GM12892 (cell line): ENCODE results near the gene NHLRC4.

Experiments
- DNase-seq: peaks from one replicate; pipeline ENCODE4 v3.0.0; 2011; ENCODE audit not compliant: insufficient read length
- FAIRE-seq: peaks from 2 replicates; lab custom pipeline; 2011; peaks lifted over from hg19 to GRCh38; lab: Jason Lieb, UNC
- POLR2A ChIP-seq: IDR thresholded peaks from 2 replicates; pipeline ENCODE4 v1.6.1; 2011; ENCODE audit warnings: low read depth, low read length, control low read depth
- POLR2AphosphoS5 ChIP-seq: IDR thresholded peaks from 2 replicates; pipeline ENCODE4 v1.6.1; 2011; ENCODE audit warnings: low read depth, low read length, control low read depth
- TAF1 ChIP-seq: IDR thresholded peaks from 2 replicates; pipeline ENCODE4 v1.6.1; 2011; ENCODE audit warnings: low read depth, mild to moderate bottlenecking, control low read depth, low read length, borderline replicate concordance

NHLRC4 gene

DNA sequence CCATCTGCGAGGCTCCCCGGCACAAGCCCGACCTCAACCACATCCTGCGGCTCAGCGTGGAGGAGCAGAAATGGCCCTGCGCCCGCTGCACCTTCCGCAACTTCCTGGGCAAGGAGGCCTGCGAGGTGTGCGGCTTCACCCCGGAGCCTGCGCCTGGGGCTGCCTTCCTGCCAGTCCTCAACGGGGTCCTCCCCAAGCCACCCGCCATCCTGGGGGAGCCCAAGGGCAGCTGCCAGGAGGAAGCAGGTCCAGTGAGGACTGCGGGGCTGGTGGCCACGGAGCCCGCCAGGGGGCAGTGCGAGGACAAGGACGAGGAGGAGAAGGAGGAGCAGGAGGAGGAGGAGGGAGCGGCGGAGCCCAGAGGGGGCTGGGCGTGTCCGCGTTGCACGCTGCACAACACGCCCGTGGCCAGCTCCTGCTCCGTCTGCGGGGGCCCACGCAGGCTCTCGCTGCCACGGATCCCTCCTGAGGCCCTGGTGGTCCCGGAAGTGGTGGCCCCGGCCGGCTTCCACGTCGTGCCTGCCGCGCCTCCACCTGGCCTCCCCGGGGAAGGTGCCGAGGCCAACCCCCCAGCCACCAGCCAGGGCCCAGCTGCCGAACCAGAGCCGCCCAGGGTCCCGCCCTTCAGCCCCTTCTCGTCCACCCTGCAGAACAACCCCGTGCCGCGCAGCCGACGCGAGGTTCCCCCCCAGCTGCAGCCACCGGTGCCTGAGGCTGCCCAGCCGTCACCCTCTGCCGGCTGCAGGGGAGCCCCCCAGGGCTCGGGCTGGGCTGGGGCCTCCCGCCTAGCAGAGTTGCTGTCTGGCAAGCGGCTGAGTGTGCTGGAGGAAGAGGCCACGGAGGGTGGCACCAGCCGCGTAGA, 19.7 kb upstream of the NHLRC4 start:
- FAIRE-seq: no peak
- no peak for DNase-seq
- TF ChIP-seq POLR2AphosphoS5 (no peak), POLR2A (no peak), TAF1 (no peak)

DNA sequence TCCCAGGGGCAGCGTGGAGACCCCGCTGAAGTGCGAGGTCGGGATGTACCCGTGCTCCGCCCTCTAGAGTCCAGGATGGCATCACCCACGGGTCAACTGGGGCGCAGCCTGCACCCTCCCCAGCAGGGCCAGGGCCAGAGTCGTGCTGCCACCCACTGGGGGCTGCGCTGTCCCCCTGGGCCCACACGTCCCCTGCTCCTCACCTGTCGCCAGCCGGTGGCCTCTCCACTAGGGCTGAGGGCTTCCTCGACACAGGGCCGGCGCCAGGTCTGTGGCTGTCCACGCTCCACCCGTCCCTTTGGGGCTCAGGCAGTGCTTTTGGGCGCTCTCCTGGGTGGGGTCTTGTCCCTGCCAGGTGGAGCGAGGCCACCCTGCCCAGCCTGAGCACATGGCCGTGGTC, 18.2 kb upstream of the NHLRC4 start:
- TF ChIP-seq POLR2A (no peak), TAF1 (no peak), POLR2AphosphoS5 (no peak)
- FAIRE-seq (no peak), DNase-seq (no peak)

- no peak for FAIRE-seq
- TF ChIP-seq POLR2AphosphoS5: no peak
- TF ChIP-seq POLR2A: no peak
- TF ChIP-seq TAF1: no peak
- no peak for DNase-seq
These were observed 17.1 kb upstream of the NHLRC4 start for GRCh38 chr16:549544-550263.

DNA sequence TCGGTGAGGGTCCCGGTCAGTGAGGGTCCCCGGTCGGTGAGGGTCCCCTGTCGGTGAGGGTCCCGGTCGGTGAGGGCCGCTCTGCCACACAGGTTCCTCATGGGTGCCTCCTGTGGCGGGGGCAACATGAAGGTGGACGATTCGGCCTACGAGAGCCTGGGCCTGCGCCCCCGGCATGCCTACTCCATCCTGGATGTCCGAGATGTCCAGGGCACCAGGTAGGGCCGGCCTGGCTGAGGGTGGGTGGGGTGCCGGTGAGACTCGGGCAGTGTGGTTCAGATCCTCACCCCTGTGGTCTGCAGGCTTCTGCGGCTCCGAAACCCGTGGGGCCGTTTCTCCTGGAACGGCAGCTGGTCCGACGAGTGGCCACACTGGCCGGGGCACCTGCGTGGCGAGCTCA, 15.6 kb upstream of the NHLRC4 start:
- FAIRE-seq (no peak), DNase-seq (no peak)
- no peak for TF ChIP-seq POLR2AphosphoS5
- no peak for TF ChIP-seq POLR2A
- no peak for TF ChIP-seq TAF1

DNA sequence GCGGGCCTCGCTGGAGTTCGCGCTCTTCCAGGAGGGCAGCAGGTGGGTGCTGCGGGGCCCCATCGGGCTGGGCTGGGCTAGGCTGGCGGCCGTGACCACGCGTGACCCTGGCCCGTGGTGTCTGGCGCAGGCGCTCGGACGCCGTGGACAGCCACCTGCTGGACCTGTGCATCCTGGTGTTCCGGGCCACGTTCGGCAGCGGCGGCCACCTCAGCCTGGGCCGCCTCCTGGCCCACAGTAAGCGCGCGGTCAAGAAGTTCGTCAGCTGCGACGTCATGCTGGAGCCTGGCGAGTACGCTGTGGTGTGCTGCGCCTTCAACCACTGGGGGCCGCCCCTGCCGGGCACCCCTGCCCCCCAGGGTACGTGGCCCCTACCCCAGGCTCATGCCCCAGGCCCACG, 14.6 kb upstream of the NHLRC4 start:
- TF ChIP-seq POLR2A (no peak), POLR2AphosphoS5 (no peak), TAF1 (no peak)
- no peak for FAIRE-seq

GRCh38 chr16:553601-554296, 13.1 kb upstream of the NHLRC4 start:
- DNase-seq: no peak
- TF ChIP-seq TAF1 (no peak), POLR2A (no peak), POLR2AphosphoS5 (no peak)
- FAIRE-seq: no peak

More for the DNA sequence above, 14.6 kb upstream of the NHLRC4 start:
- no peak for DNase-seq

DNA sequence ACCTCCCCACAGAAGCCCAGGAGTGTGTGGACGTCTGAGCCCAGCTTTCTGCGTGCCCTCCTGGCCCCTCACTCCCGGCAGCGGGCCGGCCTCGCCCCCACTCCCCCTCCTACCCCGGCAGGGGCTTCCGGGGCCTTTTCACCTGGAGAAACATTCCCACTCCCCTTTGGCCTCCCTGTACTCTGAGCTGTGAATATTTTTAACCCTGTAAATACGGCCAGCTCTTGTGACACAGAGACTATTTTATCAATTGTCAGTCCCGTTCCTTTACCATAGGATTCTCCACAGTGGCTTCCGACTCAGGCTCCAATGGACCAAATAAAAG, 12.5 kb upstream of the NHLRC4 start:
- TF ChIP-seq POLR2A (no peak), POLR2AphosphoS5 (no peak), TAF1 (no peak)
- FAIRE-seq: no peak

GRCh38 chr16:554640-555365, 12.0 kb upstream of the NHLRC4 start:
- FAIRE-seq (no peak), DNase-seq (no peak)
- TF ChIP-seq POLR2A (no peak), POLR2AphosphoS5 (no peak), TAF1 (no peak)

More for the DNA sequence above, 12.5 kb upstream of the NHLRC4 start:
- DNase-seq: no peak

- TF ChIP-seq TAF1 (no peak), POLR2AphosphoS5 (no peak), POLR2A (no peak)
- DNase-seq (no peak), FAIRE-seq (no peak)
These were observed 11.0 kb upstream of the NHLRC4 start for GRCh38 chr16:555528-556473.

- FAIRE-seq: no peak
- no peak for TF ChIP-seq POLR2AphosphoS5
- no peak for TF ChIP-seq POLR2A
- no peak for TF ChIP-seq TAF1
These were observed 10.2 kb upstream of the NHLRC4 start for GRCh38 chr16:556474-557173.

More at GRCh38 chr16:556474-557173, 10.2 kb upstream of the NHLRC4 start:
- no peak for DNase-seq
